CD4-positive, alpha-beta T cell treated with Interleukin-17A for 1 hour (primary cell): Measurements from ENCODE around the gene MAP2.
"Not testable (repeated sequence)": the region's sequence is repeated elsewhere in the genome, so short reads cannot be mapped to it uniquely, and the experiment has no call there.

ENCODE experiments used
- DNase-seq: peaks from one replicate; pipeline ENCODE4 v3.0.0-alpha.2; 2020

Gene MAP2

DNA sequence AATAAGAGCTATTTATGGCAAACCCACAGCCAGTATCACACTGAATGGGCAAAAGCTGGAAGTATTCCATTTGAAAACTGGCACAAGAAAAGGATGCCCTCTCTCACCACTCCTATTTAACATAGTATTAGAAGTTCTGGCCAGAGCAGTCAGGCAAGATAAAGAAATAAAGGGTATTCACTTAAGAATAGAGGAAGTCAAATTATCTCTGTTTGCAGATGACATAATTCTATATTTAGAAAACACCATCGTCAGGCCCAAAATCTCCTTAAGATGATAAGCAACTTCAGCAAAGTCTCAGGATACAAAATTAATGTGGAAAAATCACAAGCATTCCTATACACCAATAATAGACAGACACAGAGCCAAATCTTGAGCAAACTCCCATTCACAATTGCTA is 68.4 kb downstream of the MAP2 start:
- not testable (repeated sequence) for DNase-seq

DNA sequence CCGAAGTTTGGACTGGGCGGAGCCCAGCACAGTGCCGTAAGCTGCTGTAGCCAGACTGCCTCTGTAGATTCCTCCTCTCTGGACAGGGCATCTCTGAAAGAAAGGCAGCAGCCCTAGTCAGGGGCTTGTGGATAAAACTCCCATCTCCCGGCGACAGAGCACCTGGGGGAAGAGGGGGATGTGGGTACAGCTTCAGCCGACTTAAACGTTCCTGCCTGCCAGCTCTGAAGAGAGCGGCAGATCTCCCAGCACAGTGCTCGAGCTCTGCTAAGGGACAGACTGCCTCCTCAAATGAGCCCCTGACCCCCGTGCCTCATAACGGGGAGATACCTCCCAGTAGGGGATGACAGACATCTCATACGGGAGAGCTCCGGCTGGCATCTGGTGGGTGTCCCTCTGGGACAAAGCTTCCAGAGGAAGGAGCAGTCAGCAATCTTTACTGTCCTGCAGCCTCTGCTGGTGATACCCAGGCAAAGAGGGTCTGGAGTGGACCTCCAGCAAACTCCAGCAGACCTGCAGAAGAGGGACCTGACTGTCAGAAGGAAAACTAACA is 71.3 kb downstream of the MAP2 start:
- DNase-seq = not testable (repeated sequence)

DNA sequence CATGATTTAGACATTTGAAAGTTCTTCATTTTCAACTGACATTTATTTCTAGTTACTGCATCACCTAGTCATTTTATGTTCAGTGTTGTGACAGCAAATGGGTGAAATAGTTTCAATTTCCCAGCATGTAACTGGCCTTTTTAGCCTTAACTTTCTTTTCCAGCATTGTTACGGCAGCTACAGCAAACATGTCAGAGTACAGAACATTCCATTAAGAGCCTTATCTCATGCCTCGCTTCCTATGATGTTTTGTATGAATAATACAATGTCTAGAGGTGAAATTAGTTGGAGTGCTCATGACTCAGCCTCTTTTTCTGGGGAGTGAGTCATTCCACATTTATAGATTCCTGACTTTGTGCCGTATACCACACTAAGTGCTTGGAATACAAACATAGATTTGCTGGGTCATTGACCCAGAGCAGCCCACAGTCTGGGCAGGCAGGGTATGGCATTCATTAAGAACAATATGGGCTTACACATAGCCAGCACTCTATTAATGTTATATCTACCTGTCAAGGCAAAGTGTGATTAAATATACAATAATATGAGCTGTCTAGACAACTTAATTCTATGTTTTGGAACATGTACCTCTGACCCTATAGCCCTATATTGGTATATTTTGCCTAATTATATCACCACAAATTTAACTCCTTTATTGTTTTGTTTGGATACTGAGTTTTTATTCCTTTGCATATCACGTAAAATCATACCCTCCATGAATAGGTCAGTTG is 72.2 kb downstream of the MAP2 start:
- DNase-seq = no peak

DNA sequence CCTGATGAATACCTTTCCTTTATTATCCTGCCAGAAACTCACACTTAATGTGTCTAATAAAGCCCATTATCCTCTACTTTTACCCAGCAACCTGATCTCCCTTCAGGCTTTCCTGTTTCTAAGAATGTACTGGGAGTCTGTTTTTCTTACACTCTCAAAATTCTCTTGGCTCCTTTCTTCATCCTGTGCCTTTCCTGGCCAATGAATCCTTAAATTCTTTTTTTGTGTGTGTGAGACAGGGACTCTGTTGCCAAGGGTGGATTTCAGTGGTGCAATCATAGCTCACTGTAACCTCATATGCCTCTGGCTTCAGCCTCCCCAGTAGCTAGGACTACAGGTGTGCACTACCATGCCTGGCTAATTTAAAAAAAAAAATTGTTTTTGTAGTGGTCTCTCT is 72.7 kb downstream of the MAP2 start:
- no peak for DNase-seq

DNA sequence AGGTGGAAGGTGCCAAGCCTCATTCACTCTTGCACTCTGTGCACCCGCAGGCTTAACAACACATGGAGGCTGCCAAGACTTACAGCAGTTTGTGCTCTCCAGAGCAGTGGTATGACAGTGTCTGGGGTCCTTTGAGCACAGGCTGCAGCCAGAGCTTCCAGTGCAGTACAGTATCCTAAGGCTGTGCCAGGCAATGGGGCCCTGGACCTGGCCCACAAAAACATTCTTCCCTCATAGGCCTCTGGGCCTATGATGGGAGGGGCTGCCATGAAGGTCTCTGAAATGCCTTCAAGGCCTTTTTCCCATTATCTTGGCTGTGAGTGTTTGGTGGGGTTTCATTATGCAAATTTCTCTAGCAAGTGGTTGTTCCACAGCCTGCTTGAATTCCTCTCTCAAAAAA is 74.8 kb downstream of the MAP2 start:
- no peak for DNase-seq

DNA sequence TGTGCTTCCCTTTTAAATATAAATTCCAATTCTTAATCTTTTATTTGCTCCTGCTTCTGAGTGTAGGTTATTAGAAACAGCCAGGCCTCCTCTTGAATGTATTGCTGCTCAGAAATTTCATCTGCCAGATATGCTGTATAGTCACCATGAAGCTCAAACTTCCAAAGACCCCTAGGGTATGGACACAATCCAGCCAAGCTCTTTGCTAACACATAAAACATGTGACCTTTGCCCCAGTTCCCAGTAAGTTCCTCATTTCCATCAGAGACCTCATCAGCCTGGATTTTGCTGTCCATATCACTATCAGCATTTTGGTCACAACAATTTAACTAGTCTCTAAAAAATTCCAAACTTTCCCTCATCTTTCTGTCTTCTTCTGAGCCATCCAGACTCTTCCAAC is 75.2 kb downstream of the MAP2 start:
- DNase-seq = no peak

DNA sequence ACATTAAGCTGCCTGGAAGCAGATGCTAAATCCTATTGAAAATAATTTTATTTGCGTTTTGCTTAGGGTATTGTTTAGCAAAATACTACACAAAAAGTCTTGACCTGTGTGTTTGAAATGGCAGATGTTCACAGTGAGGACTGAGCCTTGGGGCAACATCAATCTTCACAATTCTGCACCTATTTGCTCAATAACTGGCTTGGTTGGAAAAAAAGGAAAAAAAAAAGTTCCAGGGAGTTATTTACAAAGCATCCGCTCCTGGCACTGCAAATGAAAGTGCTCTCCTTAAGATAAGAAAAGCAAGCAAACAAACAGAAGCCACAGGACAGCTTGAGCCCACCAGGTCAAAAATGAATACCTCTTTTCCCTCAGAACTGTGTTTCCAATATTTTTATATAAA is 77.7 kb downstream of the MAP2 start:
- DNase-seq = no peak

DNA sequence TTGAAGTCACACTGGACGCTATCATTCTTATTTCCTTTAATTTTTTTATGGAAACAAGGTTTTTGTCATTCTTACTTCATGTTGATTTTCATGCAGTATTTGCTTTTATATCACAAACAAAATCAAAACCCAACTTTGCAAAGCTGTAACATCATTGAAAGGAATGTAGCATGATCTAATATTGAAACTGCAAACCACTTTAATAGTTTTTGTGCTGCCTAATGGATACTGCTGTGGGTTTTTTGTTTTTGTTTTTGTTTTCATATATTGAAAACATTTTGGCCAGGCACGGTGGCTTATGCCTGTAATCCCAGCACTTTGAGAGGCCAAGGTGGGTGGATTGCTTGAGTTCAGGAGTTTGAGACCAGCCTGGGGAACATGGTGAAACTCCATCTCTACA is 81.6 kb downstream of the MAP2 start:
- no peak for DNase-seq

DNA sequence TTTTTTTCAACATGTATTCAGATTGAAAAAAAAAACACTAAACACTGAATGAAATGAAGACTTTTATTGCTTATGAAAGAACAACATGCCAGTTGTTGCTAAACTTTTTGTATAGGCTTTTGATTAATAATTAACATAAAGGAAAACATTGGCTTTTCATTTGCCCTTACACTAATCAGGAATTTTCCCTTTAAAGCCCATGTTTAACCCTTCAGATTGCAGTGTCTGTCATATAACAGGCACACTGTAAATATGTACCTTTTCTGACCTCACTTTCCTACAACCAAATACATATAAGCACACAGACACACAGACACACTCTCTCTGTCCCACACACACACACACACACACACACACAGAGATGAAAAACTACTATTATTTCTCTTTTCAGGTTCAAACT is 84.4 kb downstream of the MAP2 start:
- DNase-seq = no peak

DNA sequence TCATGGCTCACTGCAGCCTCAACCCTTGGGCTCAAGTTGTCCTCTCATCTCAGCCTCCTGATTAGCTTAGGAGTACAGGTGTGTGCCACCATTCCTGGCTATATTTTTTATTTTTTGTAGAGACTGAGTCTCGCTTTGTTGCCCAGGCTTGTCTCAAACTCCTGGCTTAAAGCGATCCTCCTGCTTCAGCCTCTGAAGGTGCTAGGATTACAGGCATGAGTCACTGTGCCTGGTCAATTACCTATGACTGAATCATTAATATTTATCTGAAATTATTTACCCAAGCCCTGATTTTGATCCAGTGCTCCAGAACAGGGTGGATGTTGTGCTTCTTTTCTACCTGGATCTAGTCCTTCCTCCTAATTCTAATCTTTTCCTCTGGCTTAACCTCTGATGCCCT is 87.8 kb downstream of the MAP2 start:
- DNase-seq = no peak

DNA sequence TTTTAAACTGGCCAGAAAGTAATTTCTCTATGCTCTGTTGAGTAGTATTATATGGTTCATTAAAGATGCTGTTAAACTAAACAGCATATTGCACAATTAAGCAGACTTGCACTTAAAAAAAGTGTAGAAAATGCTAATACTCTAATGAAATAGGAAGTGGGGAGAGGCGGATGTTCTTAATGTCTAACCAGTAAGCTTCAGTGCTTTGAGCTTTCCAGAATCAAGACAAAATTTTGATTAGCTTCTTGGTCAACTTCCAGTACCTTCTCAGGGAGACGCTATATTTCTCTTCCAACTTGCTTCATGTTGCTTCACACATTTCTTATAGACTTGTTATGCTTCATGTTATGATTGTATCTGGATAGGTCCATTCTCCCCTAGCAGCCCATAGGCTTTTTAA is 89.1 kb downstream of the MAP2 start:
- no peak for DNase-seq

DNA sequence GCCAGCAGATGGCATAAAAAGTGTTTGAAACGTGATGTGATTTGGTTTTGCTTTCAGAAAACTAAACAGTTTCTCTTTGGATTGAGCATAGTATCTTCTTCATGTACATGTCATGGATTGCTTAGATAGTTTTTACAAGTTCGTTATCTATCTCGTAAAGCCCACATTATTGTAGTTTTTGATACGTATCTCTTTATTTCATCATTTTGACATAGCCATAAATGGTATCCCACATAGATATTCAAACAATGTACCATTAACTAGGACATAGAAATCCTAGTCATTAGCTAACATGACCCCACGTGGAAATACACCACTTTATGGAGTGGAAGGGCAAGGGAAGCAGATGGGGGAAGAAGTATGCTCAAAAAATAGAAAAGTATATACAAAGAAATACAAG is 93.6 kb downstream of the MAP2 start:
- no peak for DNase-seq

DNA sequence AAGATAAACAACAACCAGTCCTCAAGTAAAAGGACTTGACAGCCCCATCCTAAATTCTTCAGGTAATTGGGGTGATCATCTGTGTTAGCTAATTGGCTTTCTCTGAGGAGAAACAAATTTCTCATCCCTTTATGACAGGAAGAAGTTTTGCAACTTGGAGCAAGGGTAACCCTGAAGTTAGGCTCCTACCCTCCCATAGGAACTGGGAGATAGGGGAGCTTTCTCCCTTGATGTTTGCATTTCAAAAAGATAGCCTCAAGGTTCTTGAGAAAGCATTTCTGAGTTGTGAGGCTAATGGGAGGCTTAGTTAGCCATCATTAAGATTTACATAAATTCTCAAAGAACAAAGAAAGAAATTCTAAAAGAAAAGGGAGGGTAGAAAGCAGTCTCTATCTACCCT is 95.4 kb downstream of the MAP2 start:
- DNase-seq = no peak

DNA sequence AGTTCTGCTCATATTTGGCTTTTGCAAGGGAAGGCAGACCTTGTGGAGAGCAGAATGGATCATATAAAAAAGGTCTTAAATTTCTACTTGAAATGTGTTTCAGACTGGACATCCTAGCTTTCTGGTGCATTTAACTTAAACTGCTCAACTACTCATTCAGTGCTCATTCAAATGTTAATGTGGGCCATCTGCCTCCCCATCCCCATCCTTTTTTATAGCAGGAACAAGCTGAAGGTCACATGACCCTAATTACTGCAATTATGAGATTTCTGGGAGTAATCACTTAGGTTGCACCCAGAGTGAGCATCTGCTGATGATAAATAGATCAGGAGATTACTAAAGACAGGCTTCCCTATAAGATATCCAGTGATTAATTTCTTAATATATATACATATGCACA is 96.1 kb downstream of the MAP2 start:
- DNase-seq = no peak

DNA sequence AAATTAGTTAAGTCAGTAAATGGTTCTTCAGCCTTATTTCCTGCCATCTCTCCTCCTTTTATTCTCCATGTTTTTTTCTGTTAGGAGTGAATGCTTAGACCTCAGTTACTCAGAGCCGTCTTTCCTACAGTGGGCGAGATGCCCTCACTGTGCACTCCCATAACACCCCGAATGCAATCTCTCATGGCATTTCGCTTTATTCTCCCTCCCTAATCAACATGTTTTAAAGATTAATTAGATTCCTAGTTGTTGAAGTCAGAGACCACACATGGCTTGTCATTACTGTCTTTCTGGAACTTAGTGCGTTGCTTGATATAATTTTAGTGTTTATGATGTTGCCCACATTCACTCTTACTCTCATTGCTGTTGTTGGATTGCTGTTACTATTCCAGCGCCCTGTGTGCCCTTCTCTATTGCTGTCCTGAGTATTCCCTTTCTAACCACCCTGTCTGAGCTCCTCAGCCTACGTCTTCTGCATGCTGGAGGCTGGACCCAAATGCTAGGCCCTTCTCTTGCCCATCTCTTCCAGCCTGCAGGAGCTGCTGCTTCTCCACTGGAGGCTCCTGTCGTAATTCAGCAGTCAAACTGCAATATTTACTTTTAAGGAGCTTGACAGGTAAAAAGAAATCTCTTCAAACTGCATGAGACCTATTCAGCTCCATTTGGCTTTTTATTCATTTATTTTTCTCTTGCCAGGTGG is 99.3 kb downstream of the MAP2 start:
- no peak for DNase-seq

DNA sequence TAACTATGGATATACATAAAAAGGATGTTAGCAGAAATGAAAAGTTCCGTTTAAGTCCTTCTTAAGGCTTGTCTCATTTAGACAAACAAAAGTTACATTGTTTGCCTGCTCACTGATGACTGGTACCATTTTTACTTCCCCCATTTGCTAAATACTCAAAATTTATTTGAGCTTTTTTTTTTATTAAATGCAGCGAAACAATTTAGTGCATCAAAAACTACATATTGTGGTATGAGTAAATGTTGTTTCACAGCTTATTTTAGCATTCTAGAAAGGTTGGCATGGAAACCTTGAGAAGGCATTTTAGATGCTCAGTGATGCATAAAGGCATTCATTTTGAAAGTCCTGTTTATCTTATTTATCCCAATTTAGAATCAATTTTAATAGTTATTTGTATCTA is 100.0 kb downstream of the MAP2 start:
- DNase-seq = no peak

DNA sequence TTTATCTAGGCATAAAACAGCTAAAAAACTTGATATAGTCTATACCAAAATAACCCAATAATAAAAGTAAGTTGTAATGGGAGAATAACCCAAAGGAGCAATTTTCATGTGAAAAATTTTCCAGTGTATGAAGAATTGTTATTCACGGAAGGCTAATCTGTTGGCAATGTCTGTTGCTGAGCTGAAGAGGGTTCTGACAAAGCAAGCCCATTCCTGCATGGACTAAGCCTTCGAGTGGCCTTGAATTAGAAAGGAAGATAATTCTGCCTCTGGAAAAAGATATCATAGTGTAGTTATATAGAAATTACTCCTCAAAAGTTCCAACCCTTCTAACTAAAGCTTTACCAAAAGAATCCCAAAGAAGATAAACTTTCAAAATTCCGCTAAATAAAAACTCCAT is 101.5 kb downstream of the MAP2 start:
- no peak for DNase-seq

DNA sequence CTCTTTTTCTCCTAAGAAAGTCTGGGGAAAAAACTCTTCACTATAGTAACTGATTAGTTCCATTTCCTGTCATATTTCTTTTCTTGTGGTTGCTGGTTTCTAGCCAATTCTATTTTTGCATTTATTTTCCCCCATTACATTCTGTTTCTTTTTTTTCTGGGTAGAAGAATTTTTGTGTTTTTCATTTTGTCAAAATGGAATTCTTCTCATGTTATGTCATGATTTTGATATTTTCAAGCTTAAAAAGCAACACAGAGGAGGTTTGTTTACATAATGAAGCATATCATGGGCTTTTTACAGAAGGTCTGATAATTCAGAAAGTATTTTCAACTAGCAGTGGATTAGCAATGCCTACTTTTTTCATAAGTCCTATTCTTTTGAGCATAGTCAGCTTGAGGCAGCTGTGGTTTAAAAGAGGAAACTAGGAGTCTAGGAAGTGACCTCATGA is 102.0 kb downstream of the MAP2 start:
- no peak for DNase-seq

DNA sequence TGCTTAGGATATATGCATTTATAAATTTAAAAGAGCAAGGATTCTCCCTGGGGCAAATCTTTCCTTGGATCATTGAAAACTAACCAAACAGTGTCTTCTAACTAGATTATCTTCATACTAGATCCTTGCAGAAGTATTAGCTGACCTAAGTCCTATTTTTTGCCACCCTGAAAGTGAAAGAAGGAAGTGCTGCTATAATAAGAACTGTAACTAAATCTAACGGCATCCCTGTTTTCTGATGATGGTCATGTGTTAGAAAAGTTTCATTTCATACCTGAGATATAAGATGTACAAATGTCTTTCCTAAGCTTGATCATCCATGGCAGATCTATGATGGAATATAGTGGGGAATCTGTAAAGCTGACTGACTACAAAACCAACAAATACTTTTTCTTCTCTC is 102.7 kb downstream of the MAP2 start:
- no peak for DNase-seq

DNA sequence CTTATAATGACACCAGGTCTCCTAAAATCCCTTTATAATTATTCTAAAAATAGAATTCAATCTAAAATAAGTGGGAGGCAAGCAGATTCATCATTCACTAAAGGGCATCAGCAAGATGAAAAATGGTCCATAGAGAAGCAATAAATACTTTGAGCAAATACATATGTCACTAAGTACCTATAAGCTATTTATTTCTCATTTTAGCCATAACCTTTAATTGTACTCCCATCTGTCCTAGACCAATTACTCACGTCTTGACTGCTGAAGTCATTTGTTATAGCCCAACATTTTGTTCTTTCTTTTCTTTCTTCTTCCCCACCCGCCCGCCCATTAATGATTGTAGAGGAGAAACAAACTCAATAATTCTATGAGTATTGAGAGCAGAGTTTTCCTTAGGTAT is 105.7 kb downstream of the MAP2 start:
- DNase-seq = no peak

DNA sequence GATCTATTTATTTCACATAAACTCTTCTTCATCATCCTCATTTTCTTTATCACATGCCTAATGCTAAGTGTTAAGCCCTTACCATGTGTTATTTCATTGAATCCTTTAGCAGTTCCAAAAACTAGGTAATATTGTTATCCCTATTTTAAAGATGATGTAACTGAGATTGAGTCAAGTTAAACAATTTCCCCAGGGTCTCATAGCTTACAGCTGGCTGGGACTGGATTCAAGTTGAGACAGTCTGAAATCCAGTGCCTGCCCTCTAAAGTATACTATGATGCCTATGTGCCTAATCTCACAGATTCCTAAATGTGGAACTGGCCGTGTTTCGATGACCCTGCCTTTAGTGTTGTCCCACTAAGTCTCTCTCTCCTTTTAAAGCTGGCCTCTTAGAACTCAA is 108.5 kb downstream of the MAP2 start:
- DNase-seq = no peak

DNA sequence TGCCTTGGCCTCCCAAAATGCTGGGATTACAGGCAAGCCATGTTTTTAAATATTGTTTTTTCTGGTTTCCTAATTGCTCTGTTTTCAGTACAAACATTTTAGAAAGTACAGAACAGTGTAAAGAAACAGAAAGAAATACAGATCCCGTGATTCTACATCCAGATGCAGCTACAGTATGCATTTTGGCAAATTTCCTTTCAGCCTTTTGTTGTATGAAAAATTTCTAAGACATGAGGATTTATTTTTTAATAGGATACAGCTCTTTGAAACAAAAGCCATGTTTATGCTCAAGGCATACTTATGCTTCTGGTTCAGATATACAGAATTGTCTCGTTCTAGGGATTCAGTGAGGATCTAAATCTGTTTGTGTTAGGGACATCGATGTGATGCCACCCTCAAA is 109.5 kb downstream of the MAP2 start:
- no peak for DNase-seq

DNA sequence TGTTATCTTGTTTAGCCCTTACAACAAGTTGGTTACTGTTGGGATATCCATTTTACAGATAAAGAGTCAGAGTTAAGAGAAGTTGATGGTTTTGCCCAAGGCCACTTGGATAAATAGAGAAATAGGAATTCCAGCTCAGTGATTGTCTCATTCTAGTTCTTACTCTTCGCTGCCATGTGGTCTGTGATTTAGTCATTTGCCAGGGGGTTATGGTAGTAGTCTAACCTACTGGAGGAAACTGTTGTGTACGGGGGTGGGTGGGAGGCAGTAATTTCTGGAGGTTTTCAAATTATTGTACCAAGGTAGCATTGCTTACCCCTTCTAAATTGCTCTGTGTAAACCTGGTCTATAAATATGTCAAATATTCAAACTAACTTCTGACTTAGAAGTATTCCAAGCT is 110.4 kb downstream of the MAP2 start:
- DNase-seq = no peak

DNA sequence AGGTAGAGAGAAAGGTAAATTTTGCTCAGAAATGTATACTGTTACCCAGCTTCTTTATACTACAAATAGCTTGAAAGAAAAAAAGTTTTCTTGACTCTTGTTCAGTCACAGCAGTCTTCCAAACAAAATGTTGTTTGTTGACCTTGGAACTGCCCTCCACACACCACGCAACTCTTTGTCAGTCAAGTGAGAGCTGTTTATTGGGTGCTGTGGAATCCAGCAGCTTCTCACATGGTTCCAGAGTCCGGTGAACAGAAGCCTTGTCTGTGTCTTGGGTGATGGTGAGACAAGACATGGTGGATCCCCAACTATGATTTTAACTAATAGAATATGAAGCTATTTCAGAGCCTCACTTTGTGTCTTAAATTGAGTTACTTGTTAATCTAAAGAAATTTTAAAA is 112.5 kb downstream of the MAP2 start:
- DNase-seq = no peak

DNA sequence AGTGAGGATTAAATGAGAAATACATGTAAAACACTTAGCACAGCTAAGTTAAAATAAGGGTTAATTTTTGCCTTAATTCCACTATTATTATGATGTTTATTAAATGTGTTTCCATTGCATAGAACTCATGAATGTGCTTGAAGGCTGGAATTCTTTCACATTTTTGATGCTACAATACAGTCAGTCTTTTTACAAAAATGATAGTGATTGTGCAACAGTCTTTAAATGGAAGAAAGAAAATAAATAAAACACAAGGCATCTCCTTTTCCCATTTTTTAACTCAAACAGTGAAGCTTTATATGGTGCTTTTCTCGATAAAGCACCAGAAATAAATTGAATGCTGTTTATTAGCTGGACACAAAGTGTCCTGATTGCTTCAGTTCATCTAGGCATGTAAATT is 123.9 kb downstream of the MAP2 start:
- no peak for DNase-seq
